ENCODE data around the gene HLF.
"Not testable (repeated sequence)": the region's sequence is repeated elsewhere in the genome, so short reads cannot be mapped to it uniquely, and the experiment has no call there.

The HLF gene

DNA sequence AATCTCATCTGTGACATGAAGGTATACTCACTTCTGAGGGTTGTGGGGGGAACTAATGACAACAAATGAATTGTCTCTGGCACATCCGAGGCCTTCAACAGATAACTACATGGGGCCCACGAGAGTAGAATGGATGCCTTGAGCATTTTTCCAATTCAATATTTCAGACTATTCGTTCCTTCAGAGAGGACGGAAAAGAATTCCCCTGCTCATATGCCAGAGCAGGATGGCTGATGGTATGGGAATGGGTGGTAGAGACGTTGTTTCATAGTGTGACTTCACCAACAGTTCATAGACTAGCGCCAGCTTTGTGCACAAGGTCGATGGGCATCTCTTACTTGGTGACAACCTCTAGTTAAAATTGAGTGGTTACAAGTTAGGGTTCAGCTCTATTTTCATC, 61.3 kb downstream of the HLF start:
- H3K4me3 ChIP-seq (ENCODE audit: low read depth, low read length), result no peak overlapping the region

GRCh38 chr17:55327225-55328088, 62.7 kb downstream of the HLF start:
- no peak overlapping the region for H3K4me3 ChIP-seq (ENCODE audit: low read depth, low read length)

GRCh38 chr17:55328514-55328913, 63.8 kb downstream of the HLF start:
- not testable (repeated sequence) for H3K4me3 ChIP-seq (ENCODE audit: low read depth, low read length)

GRCh38 chr17:55330344-55330933, 65.7 kb downstream of the HLF start:
- H3K4me3 ChIP-seq (ENCODE audit: low read depth, low read length), result no peak overlapping the region

- no peak overlapping the region for H3K4me3 ChIP-seq (ENCODE audit: low read depth, low read length)
Observed at GRCh38 chr17:55332296-55333041, 67.7 kb downstream of the HLF start.

DNA sequence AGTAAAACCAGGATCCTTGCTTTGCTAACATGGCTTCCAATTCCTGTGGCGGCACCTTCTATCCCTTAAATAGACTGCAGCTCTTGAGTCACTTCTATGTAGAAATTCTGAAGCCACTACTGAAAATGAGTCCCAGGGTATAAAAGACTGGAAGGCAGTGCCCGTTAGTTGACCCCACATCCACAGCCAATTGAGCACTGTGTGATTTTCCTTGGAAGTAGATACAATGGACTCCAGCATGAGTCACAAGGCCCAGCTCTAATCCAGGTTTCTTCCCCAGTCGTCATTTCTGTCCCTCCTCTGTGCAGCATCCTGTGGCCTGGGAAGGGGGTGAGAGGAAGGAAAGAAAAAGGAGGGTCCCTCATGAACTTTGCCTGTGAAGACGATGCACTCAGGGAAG, 69.5 kb downstream of the HLF start:
- H3K4me3 ChIP-seq (ENCODE audit: low read depth, low read length), result no peak overlapping the region

DNA sequence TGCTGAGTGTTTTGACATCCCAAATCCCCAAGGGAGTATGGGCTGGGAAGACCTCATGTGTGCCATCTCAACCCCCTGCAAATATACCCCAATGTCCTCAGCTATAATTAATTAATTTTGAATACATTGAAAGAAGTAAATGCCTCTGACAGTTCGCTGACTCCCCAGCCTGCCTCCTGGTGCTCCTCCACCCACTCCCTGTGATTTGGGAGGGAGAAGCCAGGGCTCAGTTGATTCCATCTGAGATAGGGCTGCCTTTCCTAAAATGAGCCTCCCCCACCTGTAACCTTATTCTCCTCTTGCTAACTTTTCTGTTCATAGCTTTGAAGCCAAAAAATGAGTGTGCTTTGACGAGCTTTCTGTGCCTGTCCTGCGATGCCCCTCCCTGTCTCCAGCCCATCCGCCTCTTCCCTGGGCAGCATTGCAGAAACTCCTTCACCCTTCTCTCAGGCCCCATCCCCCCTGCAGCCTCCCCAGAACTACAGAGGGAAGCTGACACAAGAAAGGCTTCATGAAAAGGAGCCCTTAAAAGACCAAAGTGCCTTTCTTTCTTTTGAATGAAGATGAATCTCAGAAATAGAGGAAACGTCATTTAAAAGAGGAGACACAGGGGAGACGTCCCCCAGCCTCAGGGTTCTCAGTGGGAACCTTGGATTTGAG, 70.3 kb downstream of the HLF start:
- H3K4me3 ChIP-seq (ENCODE audit: low read depth, low read length), result no peak overlapping the region

DNA sequence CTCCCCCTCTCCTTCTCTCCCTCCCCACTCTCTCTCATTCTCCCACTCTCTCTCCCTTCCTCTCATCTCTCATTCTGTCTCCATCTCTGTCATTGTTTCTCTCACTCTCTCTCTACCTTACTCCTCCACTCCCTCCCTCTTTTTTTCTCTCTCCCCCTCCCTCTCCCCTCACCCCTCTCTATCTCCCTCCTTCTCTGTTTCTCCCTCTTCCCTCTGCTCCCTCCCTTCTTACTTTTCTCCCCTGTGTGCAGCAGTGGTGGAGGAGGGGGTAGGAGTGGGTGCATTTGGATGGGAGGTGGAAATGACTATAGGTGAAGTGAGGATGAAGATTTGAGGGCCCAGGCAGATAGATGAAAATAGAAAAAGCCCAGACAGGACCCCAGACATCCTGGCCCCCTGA, 70.9 kb downstream of the HLF start:
- no peak overlapping the region for H3K4me3 ChIP-seq (ENCODE audit: low read depth, low read length)

GRCh38 chr17:55336426-55336825, 71.7 kb downstream of the HLF start:
- H3K4me3 ChIP-seq (ENCODE audit: low read depth, low read length), result no peak overlapping the region

DNA sequence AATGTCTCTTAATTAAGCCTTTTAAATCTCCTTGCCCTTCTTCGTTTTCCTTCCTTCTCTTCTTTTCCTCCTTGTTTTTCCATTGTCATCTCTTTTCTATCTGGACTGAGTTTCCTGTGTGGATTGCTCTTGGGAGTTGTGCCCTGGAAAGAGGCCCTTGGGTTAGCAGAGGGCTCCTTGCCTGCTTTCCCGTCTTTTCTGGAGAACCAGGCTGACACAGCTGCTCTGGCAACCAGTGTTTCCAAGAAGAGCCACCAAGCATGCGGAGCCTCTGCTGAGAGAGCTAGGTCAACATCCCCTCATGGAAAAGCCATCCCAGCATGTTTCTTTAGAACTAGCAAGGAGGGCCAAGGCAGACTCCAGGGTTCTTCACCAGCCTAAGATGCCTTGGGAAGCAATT, 75.4 kb downstream of the HLF start:
- no peak overlapping the region for H3K4me3 ChIP-seq (ENCODE audit: low read depth, low read length)

GRCh38 chr17:55340686-55341085, 75.9 kb downstream of the HLF start:
- no peak overlapping the region for H3K4me3 ChIP-seq (ENCODE audit: low read depth, low read length)

- no peak overlapping the region for H3K4me3 ChIP-seq (ENCODE audit: low read depth, low read length)
Observed at GRCh38 chr17:55341432-55341831, 76.7 kb downstream of the HLF start.

GRCh38 chr17:55342800-55343585, 78.2 kb downstream of the HLF start:
- no peak overlapping the region for H3K4me3 ChIP-seq (ENCODE audit: low read depth, low read length)

- no peak overlapping the region for H3K4me3 ChIP-seq (ENCODE audit: low read depth, low read length)
Observed at GRCh38 chr17:55343900-55344513, 79.2 kb downstream of the HLF start.

DNA sequence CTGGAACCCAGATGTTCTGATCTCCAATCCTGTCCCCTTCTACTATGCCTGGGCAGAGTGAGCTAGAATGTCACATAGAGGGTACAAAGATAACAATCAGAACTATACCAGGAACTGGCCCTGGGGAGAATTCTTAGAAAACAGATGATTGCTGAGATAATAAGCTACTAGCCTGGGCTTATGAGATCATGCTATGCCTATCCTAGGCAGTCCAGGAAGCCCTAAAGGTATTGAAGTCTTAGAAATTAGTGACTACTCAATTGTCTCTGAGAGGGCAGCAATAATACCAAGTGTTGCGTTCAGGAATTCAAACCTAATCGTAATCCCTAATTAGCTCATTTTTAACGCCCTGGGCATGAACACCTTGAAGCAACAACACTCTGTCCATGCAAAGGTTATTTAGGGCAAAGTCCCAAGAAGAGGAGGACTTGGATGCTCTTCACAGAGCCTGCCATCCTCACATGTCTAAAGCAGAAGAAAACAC, 79.8 kb downstream of the HLF start:
- H3K4me3 ChIP-seq (ENCODE audit: low read depth, low read length), result no peak overlapping the region

DNA sequence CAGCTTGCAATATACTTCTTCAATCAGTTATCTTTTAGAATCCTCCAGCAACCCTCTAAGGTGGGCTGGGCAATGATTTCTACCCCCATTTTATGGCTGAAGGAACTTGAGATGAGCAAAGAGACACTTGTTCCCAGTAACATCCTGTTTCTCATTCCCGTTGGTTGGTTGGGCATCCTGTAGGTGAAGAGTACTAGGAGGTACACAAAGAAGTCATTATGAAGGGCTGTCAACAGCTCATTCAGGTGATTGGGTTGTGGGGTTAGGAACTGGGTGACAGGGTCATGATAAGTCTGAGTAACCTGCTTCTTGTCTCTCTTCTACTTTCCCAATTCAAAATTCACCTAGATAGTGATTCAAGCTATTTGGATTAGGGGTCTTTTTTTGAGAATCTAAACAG, 80.4 kb downstream of the HLF start:
- H3K4me3 ChIP-seq (ENCODE audit: low read depth, low read length), result no peak overlapping the region

GRCh38 chr17:55346658-55347057, 81.9 kb downstream of the HLF start:
- no peak overlapping the region for H3K4me3 ChIP-seq (ENCODE audit: low read depth, low read length)

GRCh38 chr17:55347341-55347740, 82.6 kb downstream of the HLF start:
- no peak overlapping the region for H3K4me3 ChIP-seq (ENCODE audit: low read depth, low read length)

DNA sequence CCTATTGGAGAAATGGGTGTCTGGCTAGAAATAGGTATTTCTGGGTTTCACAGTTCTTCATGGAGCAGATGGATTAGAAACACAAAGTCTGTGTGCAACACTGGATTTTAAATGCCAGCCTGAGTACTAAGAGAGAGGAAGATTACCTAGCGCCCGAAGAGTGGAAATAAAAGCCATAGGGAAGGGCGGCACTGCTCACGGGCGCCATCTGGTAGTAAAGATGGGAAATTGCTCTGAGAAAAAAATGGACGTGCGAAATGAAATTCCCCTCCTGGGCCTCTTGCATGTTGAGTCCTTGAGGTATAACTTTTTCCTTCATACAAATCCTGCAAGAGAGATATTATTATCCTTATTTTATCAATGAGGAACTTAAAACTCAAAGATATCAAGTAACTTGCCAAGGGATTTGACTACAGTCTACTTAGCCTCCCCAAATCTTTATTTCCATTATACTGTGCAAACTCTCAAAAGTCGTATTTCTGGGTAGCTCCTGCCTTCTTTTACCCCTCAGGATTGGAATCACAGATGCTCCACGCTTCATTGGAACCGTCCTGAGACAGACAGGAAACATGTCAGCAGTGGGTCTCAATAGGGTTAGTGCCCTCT, 84.1 kb downstream of the HLF start:
- H3K4me3 ChIP-seq (ENCODE audit: low read depth, low read length), result no peak overlapping the region

- H3K4me3 ChIP-seq (ENCODE audit: low read depth, low read length), result no peak overlapping the region
Observed at GRCh38 chr17:55350825-55351205, 86.1 kb downstream of the HLF start.
